ENCODE measurements around the gene LASP1. TPM values are rescaled to one million over a fixed set of nuclear protein-coding genes. Genes with fewer than 3 reads are reported as not detected.
A peak's percentile ranks its signal among the peaks of the same experiment; 100 is the strongest.

LASP1 gene
- total and polyA plus RNA-seq, 2 donors (not counting 3 experiments of a cell fraction or from before 2014, with no cell fraction given), result 214 to 242 TPM

DNA sequence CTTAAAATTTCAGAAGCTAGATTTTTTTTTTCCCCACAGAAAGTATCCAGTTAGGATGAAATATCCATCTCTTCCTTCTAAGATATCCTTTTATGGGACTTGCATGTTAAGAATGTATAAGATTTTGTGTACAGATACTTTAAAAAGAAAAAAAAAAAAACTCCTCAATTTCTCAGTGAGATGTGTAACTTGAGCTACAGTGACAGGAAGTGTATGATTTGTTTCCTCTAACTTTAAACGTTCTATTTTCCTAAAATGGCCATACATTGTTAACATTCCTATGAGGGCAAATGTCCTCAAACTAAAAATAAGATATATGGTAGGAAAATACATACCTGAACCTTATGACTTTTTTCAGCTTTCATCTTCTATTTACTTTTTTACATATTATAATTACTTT is 88.5 kb downstream of the LASP1 start:
- dilution Hi-C loops (cut with MboI; ENCODE audit: extremely low pct_ligation_motif_present, low sequenced_read_pairs), result no loop called here
- Histone ChIP-seq H4K20me1 (replicated peaks; ENCODE audit: control insufficient read depth, extremely low read depth, insufficient read depth, low read length) (no peaks in the 10 kb centered on the region), H3K4me1 (ENCODE audit: control insufficient read depth, extremely low read depth, insufficient read depth, low read length) (peaks cover 20% of the 10 kb centered on the region), H3K27ac (ENCODE audit: insufficient read depth, low read depth, low read length) (peak overlapping the region; percentile 41), H3K27me3 (ENCODE audit: control insufficient read depth in 2 of 2, insufficient read depth in 2 of 2, low read length in 2 of 2) (no peaks in the 10 kb centered on the region), H3K9me3 (replicated peaks; ENCODE audit: control insufficient read depth, insufficient read depth, low read length) (no peaks in the 10 kb centered on the region), H3K4me3 (replicated peaks in 1 of 3; ENCODE audit: insufficient read depth in 1 of 3, low read depth in 1 of 3, low read length in 3 of 3) (no peak overlapping the region), H3K9ac (replicated peaks; ENCODE audit: extremely low read depth, insufficient read depth, low read length) (no peak overlapping the region), H3K36me3 (ENCODE audit: control insufficient read depth in 2 of 2, extremely low read depth in 1 of 2, insufficient read depth in 2 of 2, low read length in 2 of 2) (no peaks in the 10 kb centered on the region), H3K4me2 (ENCODE audit: insufficient read depth, low read length) (peak overlapping the region; percentile 72), H3K79me2 (ENCODE audit: control insufficient read depth, insufficient read depth, low read length) (no peaks in the 10 kb centered on the region), H3K9me1 (replicated peaks; ENCODE audit: control insufficient read depth, extremely low read depth, insufficient read depth, low read length) (no peaks in the 10 kb centered on the region), H2AFZ (ENCODE audit: low read depth, low read length) (peak overlapping the region; percentile 54)
- no TSS peak for BruUV-seq (replicated peaks)
- peak; percentile 53 for DNase-seq (ENCODE audit: low read depth, low spot score)
- FAIRE-seq, result no peak
- TF ChIP-seq MYC (IDR thresholded peaks at IDR 0.05; ENCODE audit: low read depth, low read length), result no peak
- TF ChIP-seq, protein P1, sequence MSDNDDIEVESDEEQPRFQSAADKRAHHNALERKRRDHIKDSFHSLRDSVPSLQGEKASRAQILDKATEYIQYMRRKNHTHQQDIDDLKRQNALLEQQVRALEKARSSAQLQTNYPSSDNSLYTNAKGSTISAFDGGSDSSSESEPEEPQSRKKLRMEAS (IDR thresholded peaks at IDR 0.05; ENCODE audit: insufficient read depth, insufficient read length), result no peak
- TF ChIP-seq POLR2AphosphoS5 (IDR thresholded peaks at IDR 0.05; ENCODE audit: insufficient read depth, low read depth, low read length), result no peak
- no peak for TF ChIP-seq JUN (IDR thresholded peaks at IDR 0.05; ENCODE audit: borderline replicate concordance, insufficient read depth, insufficient read length, low read depth)
- TF ChIP-seq GATA2 (IDR thresholded peaks at IDR 0.05; ENCODE audit: insufficient read depth, insufficient read length, low read depth, low read length), result no peak
- TF ChIP-seq, protein P2, sequence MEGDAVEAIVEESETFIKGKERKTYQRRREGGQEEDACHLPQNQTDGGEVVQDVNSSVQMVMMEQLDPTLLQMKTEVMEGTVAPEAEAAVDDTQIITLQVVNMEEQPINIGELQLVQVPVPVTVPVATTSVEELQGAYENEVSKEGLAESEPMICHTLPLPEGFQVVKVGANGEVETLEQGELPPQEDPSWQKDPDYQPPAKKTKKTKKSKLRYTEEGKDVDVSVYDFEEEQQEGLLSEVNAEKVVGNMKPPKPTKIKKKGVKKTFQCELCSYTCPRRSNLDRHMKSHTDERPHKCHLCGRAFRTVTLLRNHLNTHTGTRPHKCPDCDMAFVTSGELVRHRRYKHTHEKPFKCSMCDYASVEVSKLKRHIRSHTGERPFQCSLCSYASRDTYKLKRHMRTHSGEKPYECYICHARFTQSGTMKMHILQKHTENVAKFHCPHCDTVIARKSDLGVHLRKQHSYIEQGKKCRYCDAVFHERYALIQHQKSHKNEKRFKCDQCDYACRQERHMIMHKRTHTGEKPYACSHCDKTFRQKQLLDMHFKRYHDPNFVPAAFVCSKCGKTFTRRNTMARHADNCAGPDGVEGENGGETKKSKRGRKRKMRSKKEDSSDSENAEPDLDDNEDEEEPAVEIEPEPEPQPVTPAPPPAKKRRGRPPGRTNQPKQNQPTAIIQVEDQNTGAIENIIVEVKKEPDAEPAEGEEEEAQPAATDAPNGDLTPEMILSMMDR (IDR thresholded peaks at IDR 0.05; ENCODE audit: extremely low read depth in 1 of 2, insufficient read depth in 1 of 2, low read depth in 1 of 2, low read length in 2 of 2), result no peak
- TF ChIP-seq POLR2A (IDR thresholded peaks at IDR 0.05; ENCODE audit: low read depth, low read length), result no peak
- no peak for TF ChIP-seq FOS (IDR thresholded peaks at IDR 0.05; ENCODE audit: borderline replicate concordance, insufficient read depth, low read length)
- TF ChIP-seq EZH2 (IDR thresholded peaks at IDR 0.05; ENCODE audit: borderline replicate concordance, low read depth, low read length, severe bottlenecking), result no peak
- ChIA-PET CTCF (interaction anchor here (0.6 to 1.8 kb wide), 8 partner anchors 9 to 286 kb away, joined by 3 to 14 read pairs (median 3); partner anchors contain the start of gene FBXO47), POLR2A (interaction anchor here (0.6 kb wide), 2 partner anchors 18 to 85 kb away, joined by 3 read pairs; no protein-coding TSS in a partner anchor)
- intact Hi-C loops (cut with micrococcal nuclease), result no loop called here
